ENCODE measurements around the gene TEX51. TPM values are rescaled to one million over a fixed set of nuclear protein-coding genes. Genes with fewer than 3 reads are reported as not detected.
A peak's percentile ranks its signal among the peaks of the same experiment; 100 is the strongest.

The TEX51 gene
- total RNA-seq, 1 experiment from 2014 or later = not detected

DNA sequence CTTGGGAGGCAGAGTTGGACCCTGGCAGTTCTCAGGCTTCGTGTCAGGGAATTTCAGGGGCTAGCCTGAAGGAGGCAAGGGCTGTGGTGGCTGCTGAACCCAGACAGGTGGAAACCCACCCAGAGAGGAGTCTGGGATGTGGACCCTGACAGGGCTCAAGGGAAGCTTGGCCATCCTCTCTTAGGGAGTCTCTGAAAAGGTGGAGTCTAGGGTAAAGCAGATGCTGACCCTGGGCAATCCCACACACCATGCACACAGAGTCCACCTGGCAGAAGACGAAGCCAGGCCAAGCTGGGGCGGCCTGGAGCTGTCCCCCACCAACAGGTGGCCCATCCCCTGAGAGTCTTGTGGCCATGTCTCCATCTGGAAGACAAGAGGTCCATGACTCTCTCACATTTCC, 41.2 kb upstream of the TEX51 start:
- no peak overlapping the region for H3K27ac ChIP-seq (ENCODE audit: low read length)
- H3K4me1 ChIP-seq (ENCODE audit: low read length) = peaks cover 3% of the 10 kb centered on the region
- no peaks in the 10 kb centered on the region for H3K36me3 ChIP-seq (ENCODE audit: insufficient read depth, low read length)
- no peak overlapping the region for H3K4me2 ChIP-seq (ENCODE audit: low read depth, low read length, poor library complexity, severe bottlenecking)
- no peaks in the 10 kb centered on the region for H3K79me2 ChIP-seq (ENCODE audit: low read length)
- no peak overlapping the region for H3K9ac ChIP-seq (ENCODE audit: low read length)
- H3K9me3 ChIP-seq (ENCODE audit: low read length) = no peaks in the 10 kb centered on the region
- H3K27me3 ChIP-seq (ENCODE audit: low read length) = no peaks in the 10 kb centered on the region
- no peaks in the 10 kb centered on the region for H4K20me1 ChIP-seq (ENCODE audit: insufficient read depth, low read depth, low read length)
- no peak overlapping the region for H3K4me3 ChIP-seq (ENCODE audit: low read length)
- H2AFZ ChIP-seq (ENCODE audit: low read length) = no peak overlapping the region
- H3K9me2 ChIP-seq (replicated peaks; ENCODE audit: insufficient read depth, low read length) = no peaks in the 10 kb centered on the region
- no peak for DNase-seq

DNA sequence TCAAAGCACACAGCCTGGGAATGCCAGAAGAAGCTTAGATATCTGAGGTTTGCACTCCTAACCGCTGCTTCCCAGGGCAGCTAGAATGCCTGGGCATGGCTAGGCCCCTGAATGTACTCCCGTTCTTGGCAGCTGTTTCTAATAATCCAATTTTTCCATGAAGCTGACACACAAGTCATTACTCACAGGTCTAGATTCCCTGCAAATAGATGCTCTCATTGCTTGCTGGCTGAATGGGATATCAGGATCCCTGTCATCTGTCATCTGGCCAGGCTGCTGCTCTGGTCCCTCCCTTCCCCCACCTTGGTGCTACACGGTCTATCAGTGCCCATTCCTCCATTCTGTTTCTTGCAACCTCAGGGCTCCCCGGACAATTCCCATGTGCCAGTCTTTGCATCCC, 40.7 kb upstream of the TEX51 start:
- Histone ChIP-seq H3K4me2 (ENCODE audit: low read depth, low read length, poor library complexity, severe bottlenecking) (no peak overlapping the region), H3K79me2 (ENCODE audit: low read length) (no peaks in the 10 kb centered on the region), H4K20me1 (ENCODE audit: insufficient read depth, low read depth, low read length) (no peaks in the 10 kb centered on the region), H3K27ac (ENCODE audit: low read length) (no peak overlapping the region), H3K27me3 (ENCODE audit: low read length) (no peaks in the 10 kb centered on the region), H3K36me3 (ENCODE audit: insufficient read depth, low read length) (no peaks in the 10 kb centered on the region), H3K9me3 (ENCODE audit: low read length) (no peaks in the 10 kb centered on the region), H3K4me1 (ENCODE audit: low read length) (peaks cover 8% of the 10 kb centered on the region), H2AFZ (ENCODE audit: low read length) (no peak overlapping the region), H3K9me2 (replicated peaks; ENCODE audit: insufficient read depth, low read length) (no peaks in the 10 kb centered on the region), H3K4me3 (ENCODE audit: low read length) (no peak overlapping the region), H3K9ac (ENCODE audit: low read length) (no peak overlapping the region)
- no peak for DNase-seq

DNA sequence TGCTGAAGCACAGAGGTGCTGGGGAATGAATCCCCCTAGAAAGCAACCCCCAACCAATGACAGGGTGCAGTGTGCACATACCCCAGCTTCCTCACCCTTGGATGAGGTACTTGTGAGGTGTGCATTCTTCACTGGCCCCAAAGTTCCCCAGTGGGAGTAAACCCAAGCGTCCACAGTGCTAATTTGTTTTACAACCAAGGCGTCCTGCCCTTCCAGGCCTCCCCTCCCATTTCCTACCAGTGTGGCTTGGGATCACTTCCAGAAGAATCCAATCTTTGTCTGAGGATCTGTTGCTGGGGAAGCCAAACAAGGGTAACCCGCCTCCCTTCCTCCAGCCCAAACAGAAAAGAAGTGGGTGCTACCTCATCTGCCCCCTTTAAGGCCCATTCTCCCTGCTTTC, 40.3 kb upstream of the TEX51 start:
- Histone ChIP-seq H3K27me3 (ENCODE audit: low read length) (no peaks in the 10 kb centered on the region), H3K79me2 (ENCODE audit: low read length) (no peaks in the 10 kb centered on the region), H3K9me3 (ENCODE audit: low read length) (no peaks in the 10 kb centered on the region), H3K4me2 (ENCODE audit: low read depth, low read length, poor library complexity, severe bottlenecking) (no peak overlapping the region), H3K4me3 (ENCODE audit: low read length) (no peak overlapping the region), H3K36me3 (ENCODE audit: insufficient read depth, low read length) (no peaks in the 10 kb centered on the region), H3K27ac (ENCODE audit: low read length) (no peak overlapping the region), H2AFZ (ENCODE audit: low read length) (no peak overlapping the region), H4K20me1 (ENCODE audit: insufficient read depth, low read depth, low read length) (no peaks in the 10 kb centered on the region), H3K4me1 (ENCODE audit: low read length) (peaks cover 12% of the 10 kb centered on the region), H3K9ac (ENCODE audit: low read length) (no peak overlapping the region), H3K9me2 (replicated peaks; ENCODE audit: insufficient read depth, low read length) (no peaks in the 10 kb centered on the region)
- no peak for DNase-seq

DNA sequence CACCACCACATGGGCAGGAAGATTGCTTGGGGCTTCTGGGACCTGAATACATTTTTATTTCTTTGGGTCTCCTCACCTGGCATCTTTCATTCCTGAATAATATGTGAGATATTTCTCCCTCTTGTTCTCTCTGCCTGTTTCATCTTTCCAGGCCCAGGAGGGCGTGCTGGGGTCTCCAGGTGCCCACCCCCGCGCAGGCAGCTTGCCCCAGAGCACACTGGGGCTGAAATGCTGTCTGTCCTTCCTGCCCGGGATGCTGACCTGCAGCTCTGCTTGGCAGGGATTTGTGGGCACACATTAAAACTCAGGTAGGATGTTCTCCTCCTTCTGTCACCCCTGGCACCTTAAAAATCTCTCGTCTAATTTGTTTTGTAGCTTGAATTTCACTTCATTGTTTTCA, 39.7 kb upstream of the TEX51 start:
- Histone ChIP-seq H3K4me1 (ENCODE audit: low read length) (peaks cover 18% of the 10 kb centered on the region), H3K9me3 (ENCODE audit: low read length) (no peaks in the 10 kb centered on the region)

DNA sequence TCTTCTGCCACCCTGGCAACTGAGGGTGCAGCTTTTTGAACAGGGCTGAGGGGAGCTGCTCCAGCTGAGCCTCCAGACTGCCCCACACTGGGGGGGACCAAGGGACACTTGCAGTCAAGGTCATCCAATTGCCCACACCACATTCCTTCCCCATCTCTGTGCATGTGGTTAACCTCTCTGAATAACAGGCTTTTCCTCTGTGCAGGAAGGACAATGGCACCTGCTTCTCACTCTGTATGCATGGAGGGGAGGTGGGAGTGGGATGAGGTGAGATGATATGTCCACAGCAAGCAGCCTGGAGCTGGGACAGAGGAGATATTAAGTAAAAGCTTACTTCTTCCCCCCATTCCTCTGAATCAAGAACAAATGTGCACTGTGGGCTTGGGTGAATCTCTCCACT, 39.1 kb upstream of the TEX51 start:
- Histone ChIP-seq H3K4me2 (ENCODE audit: low read depth, low read length, poor library complexity, severe bottlenecking) (no peak overlapping the region), H4K20me1 (ENCODE audit: insufficient read depth, low read depth, low read length) (no peaks in the 10 kb centered on the region), H3K4me1 (ENCODE audit: low read length) (peaks cover 24% of the 10 kb centered on the region), H3K9me3 (ENCODE audit: low read length) (no peaks in the 10 kb centered on the region), H3K36me3 (ENCODE audit: insufficient read depth, low read length) (no peaks in the 10 kb centered on the region), H3K79me2 (ENCODE audit: low read length) (no peaks in the 10 kb centered on the region), H2AFZ (ENCODE audit: low read length) (no peak overlapping the region), H3K27me3 (ENCODE audit: low read length) (no peaks in the 10 kb centered on the region), H3K4me3 (ENCODE audit: low read length) (no peak overlapping the region), H3K27ac (ENCODE audit: low read length) (no peak overlapping the region), H3K9me2 (replicated peaks; ENCODE audit: insufficient read depth, low read length) (no peaks in the 10 kb centered on the region), H3K9ac (ENCODE audit: low read length) (no peak overlapping the region)
- no peak for DNase-seq

More for the DNA sequence above, 39.7 kb upstream of the TEX51 start:
- no peaks in the 10 kb centered on the region for H3K79me2 ChIP-seq (ENCODE audit: low read length)
- no peaks in the 10 kb centered on the region for H3K36me3 ChIP-seq (ENCODE audit: insufficient read depth, low read length)
- no peak overlapping the region for H3K4me3 ChIP-seq (ENCODE audit: low read length)
- H3K4me2 ChIP-seq (ENCODE audit: low read depth, low read length, poor library complexity, severe bottlenecking) = no peak overlapping the region
- no peaks in the 10 kb centered on the region for H3K9me2 ChIP-seq (replicated peaks; ENCODE audit: insufficient read depth, low read length)
- DNase-seq = no peak
- no peaks in the 10 kb centered on the region for H4K20me1 ChIP-seq (ENCODE audit: insufficient read depth, low read depth, low read length)
- no peak overlapping the region for H3K9ac ChIP-seq (ENCODE audit: low read length)
- H3K27me3 ChIP-seq (ENCODE audit: low read length) = no peaks in the 10 kb centered on the region
- H3K27ac ChIP-seq (ENCODE audit: low read length) = no peak overlapping the region
- H2AFZ ChIP-seq (ENCODE audit: low read length) = no peak overlapping the region

DNA sequence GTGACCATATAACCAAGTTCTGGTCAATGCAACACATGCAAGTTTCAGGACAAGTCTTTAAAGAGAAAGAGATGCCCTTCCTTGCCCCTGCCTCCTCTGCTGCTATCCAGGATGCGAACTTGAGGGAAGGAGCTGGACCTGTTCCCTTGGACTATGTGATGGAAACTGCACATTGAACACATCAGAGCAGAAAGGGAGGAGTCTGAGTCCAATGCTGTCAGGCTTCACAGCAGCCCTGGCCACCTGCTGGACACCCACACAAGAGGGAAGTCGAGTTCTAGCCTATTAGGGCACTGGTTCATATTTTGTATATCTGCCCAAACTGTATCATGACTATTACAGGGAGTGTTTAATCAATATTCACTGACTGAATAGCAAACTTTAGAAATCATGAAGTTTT, 38.3 kb upstream of the TEX51 start:
- Histone ChIP-seq H4K20me1 (ENCODE audit: insufficient read depth, low read depth, low read length) (no peaks in the 10 kb centered on the region), H3K27me3 (ENCODE audit: low read length) (0 out of 2 replicates have a peak, but pooled peaks cover 2% of the 10 kb centered on the region), H3K36me3 (ENCODE audit: insufficient read depth, low read length) (no peaks in the 10 kb centered on the region), H3K9ac (ENCODE audit: low read length) (no peak overlapping the region), H3K4me1 (ENCODE audit: low read length) (peaks cover 25% of the 10 kb centered on the region), H3K4me2 (ENCODE audit: low read depth, low read length, poor library complexity, severe bottlenecking) (no peak overlapping the region), H3K27ac (ENCODE audit: low read length) (no peak overlapping the region), H3K9me2 (replicated peaks; ENCODE audit: insufficient read depth, low read length) (no peaks in the 10 kb centered on the region), H2AFZ (ENCODE audit: low read length) (no peak overlapping the region), H3K79me2 (ENCODE audit: low read length) (no peaks in the 10 kb centered on the region), H3K4me3 (ENCODE audit: low read length) (no peak overlapping the region), H3K9me3 (ENCODE audit: low read length) (no peaks in the 10 kb centered on the region)
- DNase-seq = no peak

DNA sequence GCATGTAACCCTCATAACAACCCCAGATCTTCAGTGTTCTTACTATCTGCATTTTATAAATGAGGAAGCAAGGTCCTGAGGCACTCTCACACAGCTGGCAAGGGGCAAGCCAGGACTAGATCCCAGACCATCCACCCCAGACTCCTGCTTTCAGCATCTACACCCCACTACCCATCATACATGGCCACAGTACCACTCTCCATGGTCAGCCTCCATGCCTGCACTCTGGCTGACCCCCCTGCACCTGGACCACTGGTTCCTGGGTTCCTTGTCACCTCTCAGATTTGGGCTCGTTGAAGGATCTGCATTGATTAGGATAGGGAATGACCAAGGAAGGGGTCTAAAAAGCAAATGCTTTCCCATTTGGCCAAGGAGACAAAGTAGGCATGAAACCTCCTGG, 36.0 kb upstream of the TEX51 start:
- Histone ChIP-seq H4K20me1 (ENCODE audit: insufficient read depth, low read depth, low read length) (no peaks in the 10 kb centered on the region), H2AFZ (ENCODE audit: low read length) (no peak overlapping the region), H3K4me1 (ENCODE audit: low read length) (peaks cover 25% of the 10 kb centered on the region), H3K36me3 (ENCODE audit: insufficient read depth, low read length) (no peaks in the 10 kb centered on the region), H3K4me2 (ENCODE audit: low read depth, low read length, poor library complexity, severe bottlenecking) (peak overlapping the region; percentile 52), H3K27me3 (ENCODE audit: low read length) (0 out of 2 replicates have a peak, but pooled peaks cover 6% of the 10 kb centered on the region), H3K79me2 (ENCODE audit: low read length) (no peaks in the 10 kb centered on the region), H3K9me2 (replicated peaks; ENCODE audit: insufficient read depth, low read length) (no peaks in the 10 kb centered on the region), H3K27ac (ENCODE audit: low read length) (peak overlapping the region; percentile 63; the same call in 1 of the 2 replicates), H3K9ac (ENCODE audit: low read length) (peak overlapping the region; percentile 23; the same call in 1 of the 2 replicates), H3K9me3 (ENCODE audit: low read length) (no peaks in the 10 kb centered on the region; the same call in 1 of the 2 replicates), H3K4me3 (ENCODE audit: low read length) (0 out of 2 replicates have a peak overlapping the region, but pooled peaks have one; percentile 19)
- no peak for DNase-seq

DNA sequence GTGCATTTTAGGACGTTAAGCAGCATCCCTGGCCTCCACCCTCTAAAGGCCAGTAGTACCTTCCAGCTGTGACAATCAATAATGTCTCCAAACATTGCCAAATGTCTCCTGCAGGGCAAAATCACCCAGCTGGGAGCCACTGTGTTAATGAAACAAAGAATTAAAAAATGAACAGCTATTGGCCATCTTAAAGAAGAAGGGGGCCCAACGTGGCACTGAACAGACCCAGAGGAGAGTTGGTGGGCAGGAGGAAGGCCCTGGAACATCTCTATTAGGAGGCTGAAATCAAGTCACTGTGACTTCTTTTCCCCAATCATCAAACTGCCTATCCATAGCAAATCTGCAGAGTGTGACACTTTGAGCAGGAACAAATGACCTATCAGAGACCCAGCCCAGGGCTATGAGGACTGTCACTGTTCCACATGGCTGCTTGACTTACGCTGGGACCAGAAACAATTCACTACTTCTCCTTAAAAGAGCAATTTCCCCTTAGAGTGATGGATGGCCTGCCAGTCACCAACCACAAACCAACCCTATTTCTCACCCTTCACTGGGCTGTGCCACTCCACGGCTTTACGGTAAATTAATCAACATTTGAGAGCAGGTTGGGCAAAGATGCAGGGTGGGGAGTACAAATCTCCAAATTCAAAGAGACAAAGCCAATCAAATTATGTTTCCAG, 35.2 kb upstream of the TEX51 start:
- Histone ChIP-seq H3K9me3 (ENCODE audit: low read length) (no peaks in the 10 kb centered on the region; the same call in 1 of the 2 replicates), H3K27me3 (ENCODE audit: low read length) (0 out of 2 replicates have a peak, but pooled peaks cover 8% of the 10 kb centered on the region), H3K27ac (ENCODE audit: low read length) (peak overlapping the region; percentile 63), H3K36me3 (ENCODE audit: insufficient read depth, low read length) (no peaks in the 10 kb centered on the region), H3K4me3 (ENCODE audit: low read length) (peak overlapping the region; percentile 19; the same call in 1 of the 2 replicates), H3K9ac (ENCODE audit: low read length) (peak overlapping the region; percentile 23), H2AFZ (ENCODE audit: low read length) (no peak overlapping the region), H3K4me1 (ENCODE audit: low read length) (peaks cover 25% of the 10 kb centered on the region), H3K79me2 (ENCODE audit: low read length) (no peaks in the 10 kb centered on the region), H3K9me2 (replicated peaks; ENCODE audit: insufficient read depth, low read length) (no peaks in the 10 kb centered on the region), H4K20me1 (ENCODE audit: insufficient read depth, low read depth, low read length) (no peaks in the 10 kb centered on the region), H3K4me2 (ENCODE audit: low read depth, low read length, poor library complexity, severe bottlenecking) (peak overlapping the region; percentile 52)
- DNase-seq = peak; percentile 85

Data from Karpas-422 (cell line).